HL-60/S4 (cell line): ENCODE measurements around the gene TUNAR.
"Not testable (repeated sequence)": the region's sequence is repeated elsewhere in the genome, so short reads cannot be mapped to it uniquely, and the experiment has no call there.

ENCODE experiments used
- in situ Hi-C: fragments of 300-500 bp; cut with MboI; formaldehyde crosslinking; loops from 2 replicates; pipeline ENCODE4 v1.14.3; 2022; ENCODE audit warnings: low sequenced_read_pairs

TUNAR gene

GRCh38 chr14:95968048-95968447 is 91.4 kb downstream of the TUNAR start:
- in situ Hi-C loops: not testable (repeated sequence)
